Osteocyte (in vitro differentiated cells): ENCODE measurements around the gene ERO1B. TPM values are rescaled to one million over a fixed set of nuclear protein-coding genes. Genes with fewer than 3 reads are reported as not detected.

ENCODE experiments used
- DNase-seq: peaks from one replicate; pipeline ENCODE4 v3.0.0; 2021; ENCODE audit warnings: mixed read lengths; ENCODE audit not compliant: unreplicated experiment; ENCODE audit errors: extremely low spot score
- H3K27ac Mint-ChIP-seq: one replicate; pipeline ENCODE4 v1.8.0; 2021; ENCODE audit warnings: mild to moderate bottlenecking, mixed read lengths; ENCODE audit not compliant: unreplicated experiment
- H3K27me3 Mint-ChIP-seq: one replicate; pipeline ENCODE4 v1.8.0; 2021; ENCODE audit warnings: mixed read lengths; ENCODE audit not compliant: unreplicated experiment
- H3K36me3 Mint-ChIP-seq: one replicate; pipeline ENCODE4 v1.8.0; 2021; ENCODE audit warnings: mixed read lengths; ENCODE audit not compliant: unreplicated experiment
- H3K4me1 Mint-ChIP-seq: one replicate; pipeline ENCODE4 v1.8.0; 2021; ENCODE audit warnings: mixed read lengths; ENCODE audit not compliant: unreplicated experiment
- H3K4me3 Mint-ChIP-seq: one replicate; pipeline ENCODE4 v1.8.0; 2021; ENCODE audit warnings: mild to moderate bottlenecking, moderate library complexity, mixed read lengths; ENCODE audit not compliant: unreplicated experiment
- H3K9me3 Mint-ChIP-seq: one replicate; pipeline ENCODE4 v1.8.0; 2021; ENCODE audit warnings: mixed read lengths; ENCODE audit not compliant: unreplicated experiment
- total RNA-seq: library from RNA; stranded (reverse); gene quantifications from 2 replicates; pipeline ENCODE4 v1.2.1, GENCODE V29; 2021
- TF ChIP-seq, protein P1 (sequence below): fragments of 200-600 bp; sonication (generic); IDR thresholded peaks from 2 replicates; pipeline ENCODE4 v1.5.0; 2021; ENCODE audit warnings: antibody characterized with exemption, mild to moderate bottlenecking, moderate library complexity

Gene ERO1B
- total RNA-seq, 1 donor from 2014 or later: 4.8 TPM

DNA sequence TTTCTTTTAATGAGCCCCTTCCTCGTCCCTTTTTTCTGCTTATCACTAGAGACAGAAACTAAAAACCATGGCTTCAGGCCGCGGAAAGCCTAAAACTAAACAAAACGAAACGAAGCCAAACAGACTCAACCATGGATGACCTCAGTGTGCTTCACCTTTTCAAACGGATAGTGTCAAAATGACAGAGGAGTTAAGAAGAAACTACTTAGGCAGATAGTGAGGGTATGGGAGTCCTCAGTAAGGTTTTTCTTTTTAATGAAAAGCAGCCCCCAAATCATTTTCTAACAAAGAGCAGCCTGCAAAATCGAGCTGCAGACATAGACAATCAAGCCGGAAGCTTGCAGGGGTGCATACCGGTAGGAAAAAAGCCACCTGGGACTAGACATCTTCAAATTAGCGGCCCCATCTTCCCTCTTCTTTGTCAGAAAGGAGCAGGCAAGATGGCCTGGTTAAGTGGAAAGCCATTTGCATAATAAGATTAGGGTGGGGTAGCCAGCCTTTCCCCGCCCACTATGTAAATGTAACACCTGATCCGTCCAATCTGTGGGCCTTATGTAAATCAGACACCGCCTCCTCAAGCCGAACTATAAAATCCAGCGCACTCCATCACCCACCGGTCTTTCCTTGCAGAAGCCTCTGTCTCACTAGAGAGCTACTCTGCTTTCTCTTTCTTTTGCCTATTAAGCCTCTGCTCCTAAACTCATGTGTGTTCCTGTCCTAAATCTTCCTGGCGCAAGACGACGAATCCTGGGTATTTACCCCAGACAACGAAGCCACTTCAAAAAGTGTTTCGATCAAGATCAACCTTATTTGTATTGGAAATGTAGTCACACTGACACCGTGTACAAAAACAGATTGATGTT, 6.2 kb upstream of the ERO1B start:
- TF ChIP-seq, protein P1, sequence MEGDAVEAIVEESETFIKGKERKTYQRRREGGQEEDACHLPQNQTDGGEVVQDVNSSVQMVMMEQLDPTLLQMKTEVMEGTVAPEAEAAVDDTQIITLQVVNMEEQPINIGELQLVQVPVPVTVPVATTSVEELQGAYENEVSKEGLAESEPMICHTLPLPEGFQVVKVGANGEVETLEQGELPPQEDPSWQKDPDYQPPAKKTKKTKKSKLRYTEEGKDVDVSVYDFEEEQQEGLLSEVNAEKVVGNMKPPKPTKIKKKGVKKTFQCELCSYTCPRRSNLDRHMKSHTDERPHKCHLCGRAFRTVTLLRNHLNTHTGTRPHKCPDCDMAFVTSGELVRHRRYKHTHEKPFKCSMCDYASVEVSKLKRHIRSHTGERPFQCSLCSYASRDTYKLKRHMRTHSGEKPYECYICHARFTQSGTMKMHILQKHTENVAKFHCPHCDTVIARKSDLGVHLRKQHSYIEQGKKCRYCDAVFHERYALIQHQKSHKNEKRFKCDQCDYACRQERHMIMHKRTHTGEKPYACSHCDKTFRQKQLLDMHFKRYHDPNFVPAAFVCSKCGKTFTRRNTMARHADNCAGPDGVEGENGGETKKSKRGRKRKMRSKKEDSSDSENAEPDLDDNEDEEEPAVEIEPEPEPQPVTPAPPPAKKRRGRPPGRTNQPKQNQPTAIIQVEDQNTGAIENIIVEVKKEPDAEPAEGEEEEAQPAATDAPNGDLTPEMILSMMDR: no peak
- Mint-ChIP-seq H3K36me3 (no peaks in the 10 kb centered on the region), H3K27me3 (peaks cover 68% of the 10 kb centered on the region), H3K27ac (no peak overlapping the region), H3K9me3 (no peaks in the 10 kb centered on the region), H3K4me3 (no peak overlapping the region), H3K4me1 (no peaks in the 10 kb centered on the region)
- DNase-seq: no peak

DNA sequence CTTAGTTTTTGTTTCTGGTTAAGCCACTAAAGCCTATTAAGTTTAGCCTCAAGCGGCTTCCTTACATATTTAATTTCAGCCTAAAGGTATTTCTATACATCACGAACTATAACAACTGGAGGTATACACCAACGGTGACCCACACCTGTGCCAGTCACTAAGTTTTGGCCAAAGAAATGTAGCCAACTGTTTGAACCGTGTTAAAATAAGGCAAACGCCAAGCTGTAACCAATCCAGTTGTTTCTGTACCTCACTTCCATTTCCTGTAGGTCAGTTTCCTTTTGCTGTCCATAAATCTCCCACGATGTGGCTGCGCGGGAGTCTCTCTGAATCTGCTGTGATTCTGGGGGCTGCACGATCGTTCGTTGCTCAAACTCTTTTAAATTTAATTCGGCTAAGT, 5.6 kb upstream of the ERO1B start:
- Mint-ChIP-seq H3K27me3 (peaks cover 68% of the 10 kb centered on the region), H3K9me3 (no peaks in the 10 kb centered on the region), H3K27ac (no peak overlapping the region), H3K4me1 (peaks cover 1% of the 10 kb centered on the region), H3K4me3 (no peak overlapping the region), H3K36me3 (no peaks in the 10 kb centered on the region)
- TF ChIP-seq, protein P1: no peak
- DNase-seq: no peak

DNA sequence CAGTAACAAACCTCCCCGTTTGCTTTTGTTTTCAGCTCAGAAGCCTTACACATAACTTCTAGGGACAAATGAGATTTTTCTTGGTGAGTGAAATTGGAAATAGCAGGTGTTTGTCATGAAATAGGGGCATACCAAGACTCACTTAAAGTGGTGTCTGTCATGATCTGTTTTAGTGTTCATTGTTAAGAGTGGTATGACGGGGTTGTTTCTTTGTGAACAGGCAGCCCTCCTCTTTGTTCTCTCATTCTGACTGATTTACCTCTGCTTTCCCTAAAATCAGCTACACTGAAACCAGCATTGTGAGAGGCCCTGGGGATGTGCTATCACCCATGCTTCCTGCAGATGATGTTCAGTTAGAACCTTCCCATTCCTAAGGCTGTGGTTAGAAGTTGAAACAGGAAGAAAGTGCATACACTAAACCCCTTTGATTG, 2.5 kb upstream of the ERO1B start:
- no peaks in the 10 kb centered on the region for H3K9me3 Mint-ChIP-seq
- no peak for DNase-seq
- peaks cover 56% of the 10 kb centered on the region for H3K27me3 Mint-ChIP-seq
- no peak overlapping the region for H3K4me3 Mint-ChIP-seq
- TF ChIP-seq, protein P1: no peak
- H3K27ac Mint-ChIP-seq: no peak overlapping the region
- H3K4me1 Mint-ChIP-seq: peaks cover 10% of the 10 kb centered on the region
- no peaks in the 10 kb centered on the region for H3K36me3 Mint-ChIP-seq

DNA sequence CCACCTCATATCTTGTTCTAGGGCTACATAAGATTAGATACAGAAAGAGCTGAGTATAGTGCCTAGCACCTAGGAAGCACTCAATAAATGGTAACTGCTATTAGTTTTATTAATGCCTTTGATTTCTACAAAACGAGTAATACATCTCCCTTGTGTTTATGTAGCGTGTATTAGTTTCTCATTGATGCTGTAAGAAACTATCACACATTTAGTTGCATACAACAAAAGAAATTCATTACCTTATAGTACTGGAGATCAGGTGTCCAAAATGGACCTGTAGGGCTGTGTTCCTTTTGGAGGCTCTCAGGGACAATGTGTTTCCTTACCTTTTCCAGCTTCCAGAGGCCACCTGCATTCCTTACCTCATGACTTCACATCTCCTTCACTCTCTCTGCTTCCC, 961 bp upstream of the ERO1B start:
- H3K4me3 Mint-ChIP-seq: peak overlapping the region; percentile 84
- peaks cover 46% of the 10 kb centered on the region for H3K27me3 Mint-ChIP-seq
- H3K36me3 Mint-ChIP-seq: no peaks in the 10 kb centered on the region
- no peaks in the 10 kb centered on the region for H3K9me3 Mint-ChIP-seq
- no peak for DNase-seq
- TF ChIP-seq, protein P1: no peak
- no peak overlapping the region for H3K27ac Mint-ChIP-seq
- H3K4me1 Mint-ChIP-seq: peaks cover 10% of the 10 kb centered on the region

DNA sequence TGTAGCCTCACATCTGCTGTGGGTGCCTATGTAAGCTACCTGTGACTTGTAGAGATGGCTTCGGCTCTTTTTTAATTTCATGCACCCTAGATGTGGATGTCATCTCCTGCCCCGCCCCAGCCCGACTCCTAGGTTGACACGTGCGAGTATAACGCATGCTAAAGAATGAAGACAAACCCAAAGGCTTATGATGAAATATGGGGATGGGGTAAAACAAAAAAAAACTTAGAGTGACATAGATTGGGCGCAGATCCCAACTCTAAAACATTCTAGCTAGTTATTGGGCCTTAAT, 613 bp upstream of the ERO1B start:
- H3K27ac Mint-ChIP-seq: no peak overlapping the region
- H3K4me1 Mint-ChIP-seq: peaks cover 10% of the 10 kb centered on the region
- H3K4me3 Mint-ChIP-seq: peak overlapping the region; percentile 84
- no peaks in the 10 kb centered on the region for H3K9me3 Mint-ChIP-seq
- H3K27me3 Mint-ChIP-seq: peaks cover 43% of the 10 kb centered on the region
- DNase-seq: no peak
- TF ChIP-seq, protein P1: no peak
- no peaks in the 10 kb centered on the region for H3K36me3 Mint-ChIP-seq
